HL-60/S4 treated with phorbol 12-myristate 13-acetate at 8.2 ng/mL for 4 days and 3 days (cell line): Measurements from ENCODE around the gene ARL5B.

Experiments used
- in situ Hi-C: fragments of 300-500 bp; cut with MboI; formaldehyde crosslinking; loops from 2 replicates; pipeline ENCODE4 v1.15.0; 2022; ENCODE audit warnings: low sequenced_read_pairs

ARL5B gene

GRCh38 chr10:18658271-18659124 lies 733 bp upstream of the ARL5B start:
- in situ Hi-C loops = no loop called here

DNA sequence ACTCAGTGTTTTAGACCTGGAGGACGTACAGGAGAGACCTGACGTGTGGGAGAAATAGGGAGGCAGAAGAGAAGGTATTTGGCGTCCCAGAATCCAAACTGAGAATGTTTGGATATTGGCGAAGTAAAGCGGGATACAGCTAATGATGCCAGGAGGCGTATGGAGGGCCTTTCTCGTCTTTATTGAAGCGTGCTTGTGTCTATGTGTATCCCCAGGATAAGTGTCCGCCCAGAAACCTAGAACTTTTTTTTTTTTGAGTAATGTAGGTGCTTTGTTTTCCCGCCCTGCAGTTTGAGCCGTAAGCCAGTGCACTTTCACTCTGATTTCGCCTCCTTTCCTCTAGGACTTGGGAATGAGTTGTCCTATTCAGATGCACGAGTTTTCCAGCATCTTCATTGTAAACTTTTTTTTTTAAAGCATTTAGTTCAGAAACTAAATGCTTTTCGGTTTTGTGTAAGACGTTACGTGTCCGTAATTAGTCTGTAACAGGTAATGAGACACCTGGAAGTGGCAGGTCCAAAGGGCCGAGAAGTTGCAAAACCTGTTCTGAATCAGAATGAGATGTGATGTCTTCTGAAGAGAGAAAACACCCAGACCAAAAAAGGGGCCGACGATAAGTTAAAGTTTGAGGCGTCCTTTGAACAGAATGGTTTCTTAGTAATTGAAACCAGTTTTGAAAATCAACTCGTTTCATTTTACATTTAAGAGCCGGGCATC lies 746 bp downstream of the ARL5B start:
- in situ Hi-C loops = no loop called here

DNA sequence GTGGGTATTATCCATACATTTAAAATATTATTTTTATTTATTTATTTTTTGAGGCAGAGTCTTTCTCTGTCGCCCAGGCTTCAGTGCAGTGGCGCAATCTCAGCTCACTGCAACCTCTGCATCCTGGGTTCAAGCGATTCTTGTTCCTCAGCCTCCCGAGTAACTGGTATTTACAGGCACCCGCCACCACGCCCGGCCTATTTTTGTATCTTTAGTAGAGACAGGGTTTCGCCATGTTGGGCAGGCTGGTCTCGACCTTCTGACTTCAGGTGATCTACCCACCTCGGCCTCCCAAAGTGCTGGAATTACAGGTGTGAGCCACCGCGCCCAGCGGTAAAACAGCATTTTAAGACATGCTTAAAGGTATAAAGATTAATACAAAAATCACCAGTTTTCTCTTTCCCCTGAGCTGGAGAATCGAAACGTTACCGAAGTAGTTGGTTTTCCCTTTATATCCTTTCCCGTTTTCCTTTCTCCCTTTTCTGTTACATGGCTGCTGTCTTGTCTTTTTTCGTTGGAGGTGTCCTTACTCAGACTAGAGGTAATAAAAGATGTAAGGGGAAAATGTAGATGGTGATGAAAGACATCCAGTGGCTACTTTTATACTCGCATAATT lies 1.7 kb downstream of the ARL5B start:
- in situ Hi-C loops = no loop called here

DNA sequence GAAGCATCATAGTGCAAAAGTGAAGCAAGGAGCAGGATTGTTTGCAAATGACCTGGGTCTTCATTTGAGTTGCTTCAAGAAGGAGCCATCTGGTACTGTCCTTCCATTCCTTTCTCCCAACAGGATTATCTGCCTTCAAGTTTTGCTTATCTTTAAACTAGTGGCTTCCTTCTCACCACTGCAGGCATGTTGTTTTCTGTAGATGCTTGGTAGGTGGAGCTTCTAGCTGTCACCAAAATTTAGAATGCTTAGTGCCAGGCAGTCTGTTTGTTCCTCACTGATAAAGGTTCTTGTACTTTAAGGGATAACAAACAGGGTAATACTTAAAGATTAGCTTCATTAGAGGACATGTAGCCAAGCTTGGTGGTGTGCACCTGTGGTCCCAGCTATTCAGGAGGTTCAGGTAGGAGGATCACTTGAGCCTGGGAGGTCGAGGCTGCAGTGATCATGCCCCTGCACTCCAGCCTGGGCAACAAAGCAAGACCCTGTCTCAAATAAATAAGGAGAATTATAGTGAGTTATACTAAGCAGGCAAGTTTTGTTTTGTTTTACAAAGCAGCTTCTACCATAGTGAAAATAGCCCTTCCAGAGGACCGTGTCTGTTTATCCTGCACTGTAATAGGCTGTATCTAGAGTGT lies 5.7 kb downstream of the ARL5B start:
- in situ Hi-C loops = no loop called here

GRCh38 chr10:18665815-18666558 lies 6.8 kb downstream of the ARL5B start:
- in situ Hi-C loops = no loop called here

GRCh38 chr10:18666810-18667209 lies 7.6 kb downstream of the ARL5B start:
- in situ Hi-C loops = no loop called here

DNA sequence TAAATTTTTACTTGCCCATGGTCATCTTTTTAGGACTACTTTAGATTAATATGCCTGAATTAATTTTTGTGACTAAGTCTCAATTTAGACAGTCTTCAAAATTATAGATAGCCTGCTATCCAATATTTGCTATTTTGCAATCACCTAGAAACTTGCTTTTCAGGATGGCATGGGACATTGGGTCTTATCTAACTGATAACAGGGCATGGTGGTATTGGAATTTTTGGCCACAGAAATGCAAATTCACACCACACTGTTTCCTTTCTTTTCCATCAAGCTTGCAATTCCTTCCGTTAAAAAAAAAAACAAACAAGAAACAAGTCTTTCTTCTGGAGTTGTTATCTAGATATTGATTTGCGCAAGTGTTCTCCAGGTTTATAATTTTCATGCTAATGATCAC lies 8.8 kb downstream of the ARL5B start:
- in situ Hi-C loops = no loop called here

- in situ Hi-C loops = no loop called here
Observed at GRCh38 chr10:18675086-18675801, 16.0 kb downstream of the ARL5B start.

- in situ Hi-C loops = no loop called here
Observed at GRCh38 chr10:18680754-18681153, 21.5 kb downstream of the ARL5B start.

- in situ Hi-C loops = no loop called here
Observed at GRCh38 chr10:18681366-18681765, 22.1 kb downstream of the ARL5B start.

DNA sequence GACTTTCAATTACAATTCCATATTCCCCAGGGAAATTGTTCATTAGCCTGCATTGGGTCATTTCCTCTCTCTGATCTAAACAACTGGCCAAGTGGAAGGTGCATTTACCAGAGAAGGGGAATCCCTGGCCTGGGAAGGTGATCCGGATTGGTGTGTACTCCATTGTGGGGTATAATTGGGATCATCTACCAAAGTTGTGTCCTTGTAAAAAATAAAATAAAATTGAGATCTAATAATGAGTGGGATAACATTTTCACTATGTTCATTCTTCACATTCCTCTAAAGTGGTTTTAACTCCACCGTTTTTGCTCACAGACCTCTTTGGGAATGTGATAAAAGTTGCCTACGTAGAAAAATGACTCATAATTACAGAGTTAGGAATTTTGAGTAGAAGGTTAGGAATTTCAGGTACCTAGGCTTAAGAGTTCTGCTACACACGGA lies 22.8 kb downstream of the ARL5B start:
- in situ Hi-C loops = no loop called here

DNA sequence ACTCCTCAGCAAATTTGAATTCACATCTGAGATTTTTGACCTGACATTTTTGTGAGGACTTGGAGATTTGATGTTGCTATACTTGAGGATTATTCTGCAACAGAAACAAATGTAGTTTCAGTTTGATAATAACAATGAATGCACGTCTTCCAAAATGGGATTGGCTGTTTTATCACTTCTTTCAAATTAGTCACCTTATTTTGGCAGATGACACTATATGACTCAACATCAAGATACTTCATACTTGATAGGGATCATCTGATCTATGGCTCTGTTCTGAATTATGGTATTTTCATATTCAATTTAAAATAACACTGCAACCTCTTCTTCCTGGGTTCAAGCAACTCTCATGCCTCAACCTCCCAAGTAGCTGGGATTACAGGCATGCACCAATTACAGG lies 24.2 kb downstream of the ARL5B start:
- in situ Hi-C loops = no loop called here

GRCh38 chr10:18684416-18684815 lies 25.2 kb downstream of the ARL5B start:
- in situ Hi-C loops = no loop called here

DNA sequence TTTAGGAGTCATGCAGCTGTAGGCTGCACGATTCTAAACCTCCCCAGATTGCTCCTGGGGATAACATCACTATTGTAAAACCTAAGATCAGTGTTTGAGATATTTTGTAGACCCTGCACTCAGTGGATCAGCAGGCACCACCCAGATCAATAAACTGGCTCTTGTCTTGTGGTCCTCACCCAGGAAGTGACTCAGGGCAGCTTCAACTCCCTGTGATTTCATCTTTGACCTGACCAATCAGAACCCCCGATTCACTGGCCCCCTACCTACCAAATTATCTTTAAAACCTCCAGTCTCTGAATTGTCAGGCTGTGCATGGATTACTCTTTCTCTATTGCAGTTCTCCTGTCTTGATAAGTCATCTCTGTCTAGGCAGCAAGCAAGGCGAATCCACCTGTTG lies 25.7 kb downstream of the ARL5B start:
- in situ Hi-C loops = no loop called here

DNA sequence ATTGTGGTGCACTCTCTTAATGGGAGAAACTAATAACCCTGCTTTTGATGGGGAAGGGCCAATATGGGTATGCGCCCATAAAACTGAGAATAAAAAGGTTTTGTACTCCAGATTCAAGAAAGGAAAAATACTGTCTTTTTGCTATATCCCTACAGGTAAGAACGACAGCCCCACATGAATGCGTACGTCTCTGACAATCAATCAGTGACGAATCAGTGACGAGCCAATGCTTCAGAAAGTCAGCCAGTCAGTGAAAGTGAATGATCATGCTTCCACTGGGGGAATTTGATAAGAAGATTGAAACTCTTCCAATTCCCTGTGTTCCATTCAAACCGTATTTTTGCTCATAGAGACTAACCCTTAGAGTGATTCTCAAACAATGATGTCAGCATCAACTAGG lies 26.3 kb downstream of the ARL5B start:
- in situ Hi-C loops = no loop called here

DNA sequence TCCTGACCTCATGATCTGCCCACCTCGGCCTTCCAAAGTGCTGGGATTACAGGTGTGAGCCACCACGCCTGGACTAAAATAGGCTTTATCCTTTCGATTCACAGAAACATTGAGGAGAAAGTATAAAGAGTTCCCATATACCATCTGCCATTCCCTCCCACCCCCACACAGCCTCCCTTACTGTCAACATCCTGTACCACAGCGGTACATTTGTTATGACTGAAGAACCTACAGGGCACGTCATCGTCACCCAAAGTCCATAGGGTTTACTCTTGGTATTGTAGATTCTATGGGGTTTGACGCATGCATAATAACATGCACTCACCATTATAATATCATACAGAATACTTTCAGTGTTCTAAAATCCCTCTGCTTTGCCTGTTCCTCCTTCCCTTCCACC lies 28.0 kb downstream of the ARL5B start:
- in situ Hi-C loops = no loop called here

DNA sequence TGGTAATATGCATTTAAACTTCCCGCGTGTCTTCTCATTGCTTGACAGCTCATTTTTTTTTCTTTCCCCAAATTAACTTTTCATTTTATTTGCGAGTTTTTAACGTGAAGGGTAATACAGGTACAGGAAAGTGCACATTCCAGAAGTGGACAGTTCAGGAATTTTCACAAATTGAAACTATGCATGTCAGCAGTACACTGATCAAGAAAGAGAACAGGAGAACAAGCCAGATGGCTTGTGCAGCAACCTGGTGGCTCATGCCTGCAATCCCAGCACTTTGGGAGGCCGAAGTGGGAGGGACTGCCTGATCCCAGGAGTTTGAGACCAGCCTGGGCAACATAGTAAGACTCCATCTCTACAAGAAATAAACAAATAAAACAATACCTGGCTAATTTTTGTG lies 28.5 kb downstream of the ARL5B start:
- in situ Hi-C loops = no loop called here

- in situ Hi-C loops = no loop called here
Observed at GRCh38 chr10:18689498-18689897, 30.3 kb downstream of the ARL5B start.

DNA sequence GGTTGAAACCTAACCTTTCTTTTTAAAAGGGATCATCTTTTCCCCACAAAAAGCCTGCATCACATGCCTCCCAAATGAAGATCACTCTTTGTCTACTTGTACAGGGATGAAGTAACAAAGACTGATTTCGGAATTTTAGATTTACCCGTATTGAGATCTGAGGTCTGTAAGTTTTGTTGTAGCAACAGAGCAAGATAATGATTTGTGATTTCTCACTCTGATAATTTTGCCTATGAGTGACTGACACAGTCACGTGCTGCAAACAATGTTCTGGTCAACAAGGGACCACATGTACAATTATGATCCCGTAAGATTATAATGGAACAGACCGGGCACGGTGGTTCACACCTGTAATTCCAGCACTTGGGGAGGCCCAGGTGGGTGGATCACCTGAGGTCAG lies 31.3 kb downstream of the ARL5B start:
- in situ Hi-C loops = no loop called here
